NCI-H524 (cell line): Measurements from ENCODE around the gene TRIM39.
"Not testable (repeated sequence)": the region's sequence is repeated elsewhere in the genome, so short reads cannot be mapped to it uniquely, and the experiment has no call there.

Experiments
- DNase-seq, 2 experiments: peaks; one replicate each; lab custom pipeline; 2025; lab: John Stamatoyannopoulos, UW

TRIM39 gene

GRCh38 chr6:30363459-30363858 is 36.7 kb downstream of the TRIM39 start:
- DNase-seq = peak; percentile 23 to 79

- no peak for DNase-seq
Measured at GRCh38 chr6:30364591-30364990, 37.9 kb downstream of the TRIM39 start.

- not testable (repeated sequence) for DNase-seq
Measured at GRCh38 chr6:30369280-30369679, 42.6 kb downstream of the TRIM39 start.

GRCh38 chr6:30378290-30378937 is 51.7 kb downstream of the TRIM39 start:
- no peak for DNase-seq

- DNase-seq = no peak
Measured at GRCh38 chr6:30380464-30380863, 53.7 kb downstream of the TRIM39 start.

- DNase-seq = no peak
Measured at GRCh38 chr6:30386166-30386565, 59.4 kb downstream of the TRIM39 start.

- DNase-seq = no peak
Measured at GRCh38 chr6:30391240-30391639, 64.5 kb downstream of the TRIM39 start.
